ENCODE data around the gene GPR139. TPM values are rescaled to one million over a fixed set of nuclear protein-coding genes. Genes with fewer than 3 reads are reported as not detected.

GPR139 gene
- total and polyA plus RNA-seq, 4 donors: not detected

GRCh38 chr16:20064520-20064919 lies 9.2 kb downstream of the GPR139 start:
- Histone ChIP-seq H3K36me3 (ENCODE audit: control insufficient read depth in 4 of 4, insufficient read depth in 3 of 4, low read depth in 1 of 4, low read length in 3 of 4) (no peaks in the 10 kb centered on the region), H3K4me3 (ENCODE audit: low read depth in 1 of 3, low read length in 3 of 3) (no peak overlapping the region), H3K27me3 (ENCODE audit: control insufficient read depth in 4 of 4, insufficient read depth in 4 of 4, low read length in 3 of 4) (peaks cover 0 to 5% (median 0%) of the 10 kb centered on the region in 4 donors), H3K27ac (ENCODE audit: low read depth in 1 of 2, low read length in 2 of 2) (no peak overlapping the region), H3K9ac (ENCODE audit: low read depth in 1 of 2, low read length in 2 of 2) (no peak overlapping the region), H3K9me3 (ENCODE audit: control insufficient read depth in 4 of 4, low read length in 3 of 4) (peaks cover 0 to 2% (median under 1%) of the 10 kb centered on the region in 4 donors), H3K4me1 (ENCODE audit: control insufficient read depth in 4 of 4, insufficient read depth in 4 of 4, low read length in 3 of 4) (no peaks in the 10 kb centered on the region)
- DNase-seq (ENCODE audit: low spot score): no peak
- whole genome bisulfite sequencing: 78% methylated on average over 4 of the region's 4 CpGs
- TF ChIP-seq ATF3 (IDR thresholded peaks at IDR 0.05): no peak
- TF ChIP-seq ZBTB33 (IDR thresholded peaks at IDR 0.05): no peak
- no peak for TF ChIP-seq SP1 (IDR thresholded peaks at IDR 0.05)
- no peak for TF ChIP-seq GABPA (IDR thresholded peaks at IDR 0.05 in 1 of 2, conservative IDR thresholded peaks at IDR 0.05 in 1 of 2)
- no peak for TF ChIP-seq NR2F2 (IDR thresholded peaks at IDR 0.05)
- TF ChIP-seq RAD21 (IDR thresholded peaks at IDR 0.05): no peak
- no peak for TF ChIP-seq REST (IDR thresholded peaks at IDR 0.05)

GRCh38 chr16:20061132-20061531 lies 12.6 kb downstream of the GPR139 start:
- H3K36me3 ChIP-seq (ENCODE audit: control insufficient read depth in 4 of 4, insufficient read depth in 3 of 4, low read depth in 1 of 4, low read length in 3 of 4): no peaks in the 10 kb centered on the region
- DNase-seq (ENCODE audit: low spot score): no peak
- no peak for TF ChIP-seq NR2F2 (IDR thresholded peaks at IDR 0.05)
- no peak for TF ChIP-seq EGR1 (IDR thresholded peaks at IDR 0.05; ENCODE audit: low read depth in 2 of 2)
- TF ChIP-seq YY1 (IDR thresholded peaks at IDR 0.05): no peak
- no peak for TF ChIP-seq JUND (IDR thresholded peaks at IDR 0.05)
- peaks cover 0 to 2% (median 0%) of the 10 kb centered on the region in 4 donors for H3K9me3 ChIP-seq (ENCODE audit: control insufficient read depth in 4 of 4, low read length in 3 of 4)
- no peak overlapping the region for H3K27ac ChIP-seq (ENCODE audit: low read depth in 1 of 2, low read length in 2 of 2)
- H3K27me3 ChIP-seq (ENCODE audit: control insufficient read depth in 4 of 4, insufficient read depth in 4 of 4, low read length in 3 of 4): peaks cover 0 to 7% (median 0%) of the 10 kb centered on the region in 4 donors
- no peak overlapping the region for H3K9ac ChIP-seq (ENCODE audit: low read depth in 1 of 2, low read length in 2 of 2)
- H3K4me1 ChIP-seq (ENCODE audit: control insufficient read depth in 4 of 4, insufficient read depth in 4 of 4, low read length in 3 of 4): no peaks in the 10 kb centered on the region
- 59% methylated on average over 3 of the region's 3 CpGs for WGBS
- no peak overlapping the region for H3K4me3 ChIP-seq (ENCODE audit: low read depth in 1 of 3, low read length in 3 of 3)

- H3K9me3 ChIP-seq (ENCODE audit: control insufficient read depth in 4 of 4, low read length in 3 of 4): no peaks in the 10 kb centered on the region
- H3K27ac ChIP-seq (ENCODE audit: low read depth in 1 of 2, low read length in 2 of 2): no peak overlapping the region
- H3K4me1 ChIP-seq (ENCODE audit: control insufficient read depth in 4 of 4, insufficient read depth in 4 of 4, low read length in 3 of 4): no peaks in the 10 kb centered on the region
- H3K27me3 ChIP-seq (ENCODE audit: control insufficient read depth in 4 of 4, insufficient read depth in 4 of 4, low read length in 3 of 4): peaks cover 0 to 11% (median 3%) of the 10 kb centered on the region in 4 donors
- DNase-seq (ENCODE audit: low spot score): no peak
- H3K4me3 ChIP-seq (ENCODE audit: low read depth in 1 of 3, low read length in 3 of 3): no peak overlapping the region
- WGBS: 72% methylated on average over 3 of the region's 3 CpGs
- TF ChIP-seq FOXA2 (IDR thresholded peaks at IDR 0.05): no peak
- TF ChIP-seq TAF1 (conservative IDR thresholded peaks at IDR 0.05): no peak
- no peak for TF ChIP-seq YY1 (IDR thresholded peaks at IDR 0.05)
- TF ChIP-seq, protein P1, sequence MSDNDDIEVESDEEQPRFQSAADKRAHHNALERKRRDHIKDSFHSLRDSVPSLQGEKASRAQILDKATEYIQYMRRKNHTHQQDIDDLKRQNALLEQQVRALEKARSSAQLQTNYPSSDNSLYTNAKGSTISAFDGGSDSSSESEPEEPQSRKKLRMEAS (IDR thresholded peaks at IDR 0.05): no peak
- no peaks in the 10 kb centered on the region for H3K36me3 ChIP-seq (ENCODE audit: control insufficient read depth in 4 of 4, insufficient read depth in 3 of 4, low read depth in 1 of 4, low read length in 3 of 4)
- no peak overlapping the region for H3K9ac ChIP-seq (ENCODE audit: low read depth in 1 of 2, low read length in 2 of 2)
Observed at GRCh38 chr16:20056436-20056835, 17.3 kb downstream of the GPR139 start.

Measured in liver (tissue), 9 donors.